GM19438 (cell line): ENCODE measurements around the gene NLRC5.

Source experiments
- ATAC-seq: cut with Tn5 transposase; IDR thresholded peaks from one replicate; pipeline ENCODE4 v1.9.1; 2021; ENCODE audit warnings: low read depth; ENCODE audit not compliant: unreplicated experiment

The NLRC5 gene

DNA sequence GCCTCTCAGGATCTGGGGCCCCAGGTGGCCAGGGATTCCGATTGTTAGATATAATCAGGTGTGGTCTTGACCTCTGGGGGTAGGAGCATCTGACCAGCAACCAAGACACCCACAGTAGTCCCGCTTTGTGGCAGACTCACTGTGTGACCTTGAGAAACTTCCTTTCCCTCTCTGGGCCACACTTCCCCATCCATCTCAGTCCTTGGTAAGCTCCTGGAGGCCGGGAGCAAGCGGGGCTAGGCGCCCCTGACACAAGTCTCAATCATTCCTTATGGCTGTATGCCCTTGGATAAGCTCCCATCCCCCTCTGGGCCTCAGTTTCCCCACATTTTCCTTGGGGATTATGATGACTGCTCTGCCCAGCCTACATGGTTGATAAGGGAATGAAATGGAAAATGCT lies 124.3 kb downstream of the NLRC5 start:
- no peak for ATAC-seq

DNA sequence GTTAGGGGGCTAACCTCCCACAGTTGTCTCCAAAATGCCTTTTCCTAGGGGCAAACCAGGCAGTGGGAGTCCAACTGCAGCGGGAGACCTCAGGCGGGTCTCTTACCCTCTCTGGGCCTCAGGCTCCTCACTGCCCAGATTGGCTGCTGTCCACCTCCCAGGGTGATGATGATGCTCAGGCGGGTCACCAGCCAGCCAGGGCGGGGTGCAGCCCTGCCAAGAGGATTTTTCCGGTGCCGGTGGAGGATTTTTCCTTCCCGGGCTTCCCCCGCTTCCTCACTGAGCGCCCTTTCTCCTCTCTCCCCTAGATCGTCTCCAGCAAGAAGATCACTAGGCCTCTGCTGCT lies 125.8 kb downstream of the NLRC5 start:
- no peak for ATAC-seq

DNA sequence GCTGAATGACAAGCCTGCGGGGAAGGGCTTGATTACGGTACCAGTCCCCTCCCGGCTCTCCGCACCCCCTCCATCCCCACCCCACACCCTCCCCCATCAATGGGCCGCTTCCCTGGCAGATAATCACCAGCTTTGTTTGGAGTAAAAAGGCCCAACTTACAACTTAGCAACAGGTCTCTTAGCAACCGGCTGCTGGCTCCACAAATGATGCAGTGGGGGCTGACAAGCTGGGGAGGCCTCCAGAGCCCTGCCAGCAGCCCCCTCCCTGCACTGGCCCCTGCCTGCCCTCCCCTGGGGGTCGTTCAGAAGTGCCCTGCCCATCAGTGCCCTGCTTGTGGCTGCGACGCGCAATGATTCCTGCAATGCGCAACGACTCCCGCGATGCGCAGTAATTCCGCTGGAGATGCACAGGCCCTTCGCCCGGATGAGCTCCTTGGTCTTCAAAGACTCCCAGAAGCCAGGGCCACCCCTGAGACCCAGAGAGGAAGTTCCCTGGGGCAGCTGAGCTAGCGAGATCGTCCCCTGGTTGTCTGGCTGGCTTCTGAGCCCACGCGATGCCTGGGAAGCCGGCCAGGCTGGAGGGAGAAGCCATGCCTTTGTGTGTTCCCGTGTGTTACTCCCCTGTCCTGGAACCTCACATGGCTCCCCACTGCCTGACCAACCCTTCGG lies 126.3 kb downstream of the NLRC5 start:
- ATAC-seq: no peak

DNA sequence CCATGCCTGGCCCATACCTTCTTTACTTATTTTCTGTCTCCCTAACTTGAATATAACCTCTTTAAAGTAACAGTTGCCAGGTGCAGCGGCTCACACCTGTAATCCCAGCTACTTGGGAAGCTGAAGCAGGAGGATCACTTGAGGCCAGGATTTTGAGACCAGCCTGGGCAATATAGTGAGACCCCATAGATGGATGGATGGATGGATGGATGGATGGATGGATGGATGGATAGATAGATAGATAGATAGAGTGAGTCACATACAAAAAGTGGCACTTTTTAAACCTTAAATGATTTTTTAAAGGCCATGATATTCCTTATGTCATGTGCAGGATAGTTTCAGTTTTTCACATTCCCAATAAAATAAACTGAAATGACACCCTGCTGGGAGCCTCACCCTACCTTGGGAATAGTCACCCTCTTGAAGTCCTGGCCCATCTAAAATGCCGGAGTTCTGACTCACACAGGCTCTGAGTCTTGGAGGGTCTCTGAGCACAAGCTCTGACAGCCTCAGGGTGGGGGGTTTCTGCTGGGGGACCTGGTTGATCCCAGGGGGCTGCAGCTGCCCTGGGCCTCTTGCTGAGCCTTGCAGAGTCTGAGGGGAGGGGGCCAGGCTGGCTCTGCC lies 129.2 kb downstream of the NLRC5 start:
- ATAC-seq: no peak

DNA sequence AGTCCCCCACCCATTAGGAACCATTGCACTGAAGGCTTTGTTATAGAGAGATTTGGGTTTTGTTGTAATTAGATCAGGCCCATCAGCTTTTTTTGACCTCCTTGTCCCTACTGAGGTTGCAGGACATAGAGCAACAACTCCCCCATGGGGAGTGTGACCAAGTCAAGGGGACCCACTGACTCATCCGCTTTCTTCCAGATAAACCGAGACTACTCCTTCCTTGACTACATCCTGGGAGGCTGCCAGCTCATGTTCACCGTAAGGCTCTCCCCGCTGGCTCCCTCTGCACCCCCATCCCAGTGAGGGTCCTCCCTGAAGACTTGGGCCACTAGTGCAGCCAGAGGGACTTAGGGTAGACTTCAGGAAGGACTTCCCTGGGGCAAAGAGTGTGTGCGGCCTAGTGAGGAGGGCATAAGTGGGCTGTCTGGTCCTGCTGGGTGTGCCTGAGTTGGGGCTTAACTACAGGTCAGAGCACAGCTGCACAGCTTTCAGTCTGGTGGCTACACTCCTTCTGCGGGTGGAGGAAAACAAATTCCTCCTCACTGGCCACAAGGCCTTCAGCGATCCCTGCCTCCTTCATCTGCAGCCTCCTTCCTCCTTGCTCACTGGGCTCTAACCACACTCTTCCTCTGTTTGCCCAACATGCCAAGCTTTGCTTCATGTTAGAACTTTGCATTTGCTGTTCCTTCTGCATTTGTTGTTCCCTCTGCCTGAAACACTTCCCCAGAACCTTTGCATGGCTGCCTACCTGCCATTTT lies 134.0 kb downstream of the NLRC5 start:
- ATAC-seq: no peak

DNA sequence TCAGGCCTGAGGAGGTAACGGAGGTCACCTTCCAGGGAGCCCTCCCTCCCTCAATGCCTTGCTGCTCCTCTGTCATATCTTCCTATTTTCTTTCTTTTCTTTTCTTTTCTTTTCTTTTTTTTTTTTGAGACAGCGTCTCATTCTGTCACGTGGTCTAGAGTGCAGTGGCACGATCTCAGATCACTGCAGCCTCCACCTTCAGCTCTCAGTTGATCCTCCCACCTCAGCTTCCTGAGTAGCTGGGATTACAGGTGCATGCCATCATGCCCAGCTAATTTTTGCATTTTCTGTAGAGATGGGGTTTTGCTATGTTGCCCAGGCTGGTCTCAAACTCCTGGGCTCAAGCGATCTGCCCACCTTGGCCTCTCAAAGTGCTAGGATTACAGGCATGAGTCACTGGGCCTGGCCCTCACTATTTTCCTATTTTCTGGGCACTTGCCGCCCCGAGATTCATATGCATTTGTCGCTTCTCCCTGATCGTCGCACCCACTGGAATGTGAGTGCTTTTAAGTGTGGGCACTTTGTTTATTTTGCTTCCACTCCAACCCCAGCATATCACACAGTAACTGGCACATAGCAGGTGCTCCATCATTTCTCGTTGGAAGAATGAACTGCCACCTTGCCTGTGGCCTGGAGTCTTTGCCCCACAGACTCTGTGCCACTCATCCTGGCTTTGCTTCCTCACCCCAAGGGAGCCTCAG lies 134.8 kb downstream of the NLRC5 start:
- ATAC-seq: no peak

DNA sequence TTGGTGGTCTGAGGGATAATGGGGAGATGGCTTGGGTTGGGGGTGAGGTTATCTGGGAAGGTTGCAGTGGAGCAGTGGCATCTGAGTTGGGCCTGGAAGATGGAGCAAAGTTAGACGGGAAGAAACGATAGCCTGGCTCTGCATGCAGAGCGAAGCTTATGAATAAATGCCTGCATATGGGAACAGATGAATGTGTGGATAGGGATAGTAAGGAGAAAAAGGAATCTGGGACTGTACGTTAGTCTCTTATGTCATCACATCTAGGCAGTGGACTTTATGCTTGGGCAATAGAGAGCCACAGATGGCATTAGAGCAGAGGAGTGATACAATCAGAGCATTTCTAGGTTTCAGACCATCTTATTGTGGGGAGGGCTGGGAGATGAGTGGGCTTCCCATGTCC lies 136.0 kb downstream of the NLRC5 start:
- ATAC-seq: no peak

DNA sequence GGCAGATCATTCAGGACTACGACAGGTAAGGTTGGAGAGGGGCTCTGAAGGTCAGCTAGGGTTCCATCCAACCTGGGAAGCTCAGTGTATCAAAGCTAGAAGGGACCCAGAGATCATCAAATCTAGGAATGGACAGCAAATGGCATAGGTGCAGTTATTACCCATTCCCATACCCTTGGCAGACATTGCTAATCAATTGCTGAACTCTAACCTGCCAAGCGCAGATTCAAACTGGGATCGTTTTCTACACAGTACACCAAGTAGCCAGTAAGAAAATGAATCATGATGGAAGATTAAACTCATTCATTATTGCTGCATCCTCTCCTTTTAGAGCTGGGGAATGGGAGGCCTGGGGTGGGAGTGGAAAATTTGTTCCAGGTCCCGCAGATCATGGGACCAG lies 136.6 kb downstream of the NLRC5 start:
- ATAC-seq: no peak

DNA sequence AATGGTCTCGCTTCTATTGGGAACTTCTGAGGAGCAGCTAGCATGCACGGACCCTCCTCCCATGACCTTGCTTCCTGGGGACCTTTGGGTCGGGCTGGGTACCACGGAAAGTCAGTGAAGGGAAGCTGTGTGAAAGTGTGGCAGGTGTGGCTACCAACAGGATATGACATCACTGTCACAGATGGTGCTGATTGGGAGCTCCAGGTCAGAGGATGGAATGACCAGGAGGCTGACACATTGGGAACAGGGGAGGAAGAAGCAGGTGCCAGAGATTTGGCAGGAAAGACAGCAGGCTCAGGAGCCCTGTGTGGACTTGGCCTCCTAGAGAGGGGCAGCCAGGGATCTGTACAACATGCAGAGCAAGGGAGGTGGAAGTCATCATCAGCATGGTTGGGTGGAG lies 137.1 kb downstream of the NLRC5 start:
- ATAC-seq: no peak

DNA sequence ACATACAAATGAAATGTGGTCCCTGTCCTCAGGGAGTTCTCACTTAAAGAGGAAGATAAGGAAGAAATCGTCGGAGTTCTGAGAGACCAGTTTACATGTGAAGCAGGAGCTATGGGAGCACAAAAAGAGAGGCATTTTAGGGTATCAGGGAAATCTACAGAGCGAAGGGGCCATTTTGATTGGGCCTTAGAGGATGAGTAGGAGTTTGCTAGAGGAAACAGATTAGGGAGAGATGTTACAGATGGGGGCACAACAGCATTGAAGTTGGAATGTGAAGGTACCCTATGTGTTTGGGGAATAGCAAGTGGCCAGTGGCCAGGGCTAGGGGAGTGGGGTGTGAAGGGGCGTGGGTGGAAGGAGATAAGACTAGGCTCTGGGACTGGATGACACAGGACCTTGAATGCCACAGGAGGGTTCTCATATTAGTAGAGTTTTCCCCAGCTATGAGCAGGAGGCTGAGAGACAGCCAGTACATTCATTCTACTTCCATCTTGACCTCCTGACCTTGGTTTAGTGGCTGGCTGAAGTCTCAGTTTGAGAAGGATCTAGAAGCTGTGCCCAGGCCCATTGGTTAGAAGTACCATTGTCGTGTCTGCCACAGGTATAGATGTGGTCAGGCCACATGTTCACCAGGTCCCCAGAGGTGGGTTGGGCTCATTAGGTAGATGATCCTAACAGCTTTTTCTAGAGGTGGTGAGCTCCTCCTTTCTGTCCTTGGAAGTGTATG lies 137.8 kb downstream of the NLRC5 start:
- no peak for ATAC-seq

DNA sequence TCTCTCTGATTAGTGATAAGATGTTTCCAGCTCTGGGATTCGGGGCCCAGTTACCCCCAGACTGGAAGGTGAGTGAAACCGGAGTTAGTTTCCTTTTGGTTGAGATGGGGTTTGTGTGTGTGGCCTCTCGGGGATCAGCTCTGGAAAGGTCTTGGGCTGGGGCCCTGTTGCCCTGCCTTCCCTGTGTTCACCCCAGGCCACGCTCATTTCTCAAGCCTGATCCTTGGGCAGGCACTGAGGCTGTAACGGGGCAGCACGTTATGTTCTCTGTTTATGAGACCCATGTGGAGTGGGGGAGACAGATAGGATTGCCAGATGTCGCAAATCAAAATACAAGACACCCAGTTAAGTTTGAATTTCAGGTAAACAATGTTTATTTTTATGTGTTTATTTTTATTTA lies 138.5 kb downstream of the NLRC5 start:
- no peak for ATAC-seq

DNA sequence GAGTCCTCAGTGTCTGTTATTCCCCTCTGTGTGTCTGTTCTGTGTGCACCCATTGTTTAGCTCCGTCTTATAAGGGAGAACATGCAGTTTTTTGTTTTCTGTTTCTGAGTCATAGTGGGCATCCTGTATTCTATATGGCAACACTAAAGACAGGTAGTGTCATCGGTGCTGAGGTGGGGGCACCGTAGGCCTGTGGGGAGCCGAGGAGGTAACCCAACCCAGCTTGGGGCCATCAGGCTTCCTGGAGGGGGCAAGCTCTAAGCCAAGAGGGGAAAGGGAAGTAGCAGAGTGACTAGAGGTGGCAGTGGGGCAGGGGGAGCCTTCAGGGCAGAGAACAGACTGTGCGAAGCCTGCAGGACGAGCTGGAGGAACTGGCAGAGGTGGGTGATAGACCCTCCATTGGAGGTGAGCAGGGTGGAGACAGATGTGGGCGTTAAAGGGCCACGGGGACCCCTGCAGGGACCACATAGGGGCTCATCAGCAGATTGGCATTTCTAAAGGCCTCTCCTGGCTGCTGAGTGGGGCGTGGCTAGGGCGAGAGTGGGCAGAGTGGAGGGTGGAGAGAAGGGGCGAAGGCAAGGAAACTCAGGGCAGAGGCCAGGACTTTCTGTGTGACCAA lies 139.5 kb downstream of the NLRC5 start:
- no peak for ATAC-seq

DNA sequence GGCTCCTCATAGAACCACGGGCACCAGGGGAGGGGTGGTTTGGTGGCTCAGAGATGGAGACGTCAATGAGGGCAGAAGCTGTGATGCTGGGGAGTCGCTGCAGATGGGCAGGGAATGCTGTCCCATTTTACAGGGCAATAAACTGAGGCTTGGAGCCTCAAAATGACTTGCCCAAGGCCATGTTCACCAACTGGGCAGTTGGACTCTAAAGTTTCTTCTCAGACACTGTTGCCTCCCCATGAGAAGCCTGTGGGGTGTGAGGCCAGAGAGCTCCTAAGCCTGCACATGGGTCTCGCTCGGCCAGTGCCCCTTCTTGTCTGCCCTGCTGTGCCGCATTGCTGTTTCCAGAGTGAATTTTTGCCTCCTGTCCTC lies 141.6 kb downstream of the NLRC5 start:
- no peak for ATAC-seq

DNA sequence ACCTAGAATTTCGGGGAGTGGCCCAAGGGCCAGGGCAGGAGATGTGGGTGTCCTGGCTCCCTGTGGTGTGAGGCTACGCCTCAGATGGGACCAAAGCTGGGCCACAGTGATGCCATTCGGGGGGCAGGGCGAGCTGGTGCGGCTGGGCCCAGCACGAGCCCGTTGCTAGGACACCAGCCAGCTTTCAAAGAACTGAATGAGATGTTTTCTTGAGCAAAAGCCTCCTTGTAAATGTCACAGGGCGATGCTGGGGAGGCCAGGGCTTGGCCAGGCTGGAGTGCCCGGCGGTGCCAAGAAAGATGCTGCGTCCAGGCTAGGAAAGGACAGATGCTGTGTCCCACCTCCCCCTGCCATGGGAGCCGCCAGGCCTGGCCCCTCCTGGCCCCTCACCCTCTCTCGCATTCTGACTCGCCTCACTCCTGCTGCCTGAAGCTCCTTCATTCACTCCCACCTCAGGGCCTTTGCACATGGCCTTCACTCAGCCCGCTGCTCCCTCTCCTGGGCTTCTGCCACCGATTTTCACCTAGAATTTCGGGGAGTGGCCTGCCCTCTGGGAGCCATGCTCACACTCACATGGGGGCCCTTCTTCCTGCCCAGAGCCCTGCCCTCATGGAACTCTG lies 142.1 kb downstream of the NLRC5 start:
- ATAC-seq: no peak

DNA sequence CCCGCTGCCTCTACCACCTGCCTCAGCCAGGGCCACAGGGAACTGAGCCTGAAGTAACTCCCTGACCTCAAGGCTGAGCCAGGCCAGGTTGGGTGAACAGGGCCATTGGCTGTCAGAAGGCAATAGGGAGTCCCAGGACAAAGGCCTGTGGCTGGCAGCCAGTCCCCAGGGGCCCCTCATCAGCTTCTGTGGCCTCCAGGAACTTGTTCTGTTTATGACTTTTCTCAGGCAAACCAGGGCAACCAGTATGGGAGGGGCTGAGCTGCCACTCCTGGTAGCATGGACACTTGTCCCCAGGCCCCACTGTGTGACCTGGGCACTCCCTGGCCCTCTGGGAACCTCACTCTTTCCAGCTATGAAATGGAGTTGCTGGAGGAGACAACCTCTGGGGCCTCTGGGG lies 143.1 kb downstream of the NLRC5 start:
- no peak for ATAC-seq

DNA sequence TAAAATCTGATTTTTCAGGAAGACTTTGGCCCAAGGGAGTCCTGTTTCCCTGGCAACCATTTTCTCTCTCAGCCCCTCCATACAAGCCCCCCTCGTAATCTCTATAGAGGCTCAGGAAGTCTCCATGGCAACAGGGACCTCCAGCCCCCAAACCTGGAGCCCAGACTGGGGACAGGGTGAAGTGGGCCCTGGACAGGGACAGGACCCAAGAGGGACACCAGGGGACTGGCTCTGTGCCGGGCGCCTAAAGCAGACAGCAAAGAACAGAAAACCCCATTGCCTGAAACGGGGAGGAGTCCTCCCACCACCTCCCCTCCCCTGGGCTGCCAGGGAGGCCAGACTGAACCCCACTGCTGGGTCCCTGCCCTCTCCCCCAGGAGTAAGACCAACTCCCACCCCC lies 143.7 kb downstream of the NLRC5 start:
- ATAC-seq: no peak
